ENCODE results near the gene CRB3. TPM values are rescaled to one million over a fixed set of nuclear protein-coding genes. Genes with fewer than 3 reads are reported as not detected.
A peak's percentile ranks its signal among the peaks of the same experiment; 100 is the strongest.

CRB3 gene
- total and polyA plus RNA-seq, 9 of the 15 experiments (the other 6 are each of a cell fraction or from before 2014, with no cell fraction given) = 0.49 TPM; not detected in 8

- ChIA-PET CTCF (ENCODE audit: low intra/inter-chr PET ratio) (no interaction called here), POLR2A (interaction anchor here (0.6 to 1.0 kb wide), 4 partner anchors 8 to 157 kb away, joined by 3 to 4 read pairs (median 4); partner anchors contain the start of genes ALKBH7 and KHSRP)
- H3K27ac ChIP-seq (ENCODE audit: extremely low read depth, low read depth, low read length) = no peak overlapping the region
- H3K79me2 ChIP-seq (ENCODE audit: control insufficient read depth, insufficient read depth, low read length) = peaks cover 13% of the 10 kb centered on the region
- H3K36me3 ChIP-seq (ENCODE audit: control insufficient read depth, insufficient read depth, low read length) = peaks cover 66% of the 10 kb centered on the region; the same call in 2 of the 3 replicates
- no peak overlapping the region for H3K4me2 ChIP-seq (ENCODE audit: insufficient read depth, low read length)
- H4K20me1 ChIP-seq (replicated peaks; ENCODE audit: control insufficient read depth, insufficient read depth, low read length) = peaks cover 16% of the 10 kb centered on the region; the same call in 1 of the 2 replicates
- 92% methylated on average over 28 of the region's 47 CpGs for WGBS (ENCODE audit: insufficient coverage, low coverage, missing lambda C conversion rate)
- no peaks in the 10 kb centered on the region for H3K9me1 ChIP-seq (ENCODE audit: control insufficient read depth, insufficient read depth, low read length)
- no peak overlapping the region for H3K9ac ChIP-seq (ENCODE audit: insufficient read depth in 1 of 2, low read depth in 2 of 2, low read length in 2 of 2)
- no peaks in the 10 kb centered on the region for H3K9me3 ChIP-seq (replicated peaks; ENCODE audit: control insufficient read depth, insufficient read depth, low read depth, low read length)
- in situ Hi-C loops (cut with MboI) = no loop called here
- no peak for ATAC-seq
- intact Hi-C loops (cut with micrococcal nuclease) = no loop called here
- H2AFZ ChIP-seq (ENCODE audit: low read depth, low read length) = no peak overlapping the region
- no peak overlapping the region for H3K4me3 ChIP-seq
- DNase-seq (ENCODE audit: extremely low read depth in 1 of 4, low spot score in 3 of 4) = peak in 1 of 4 experiments; percentile 27
- H3K4me1 ChIP-seq (replicated peaks in 1 of 2; ENCODE audit: control insufficient read depth in 2 of 2, insufficient read depth in 2 of 2, low read length in 2 of 2) = peaks cover 0 to 54% of the 10 kb centered on the region in 2 experiments; a peak in 2 of 5 replicates
- no peak for FAIRE-seq
- BruUV-seq (replicated peaks) = no TSS peak
- no peaks in the 10 kb centered on the region for H3K27me3 ChIP-seq (ENCODE audit: control insufficient read depth in 2 of 2, insufficient read depth in 2 of 2, low read length in 2 of 2)
- no peak for TF ChIP-seq ELK3 (CRISPR knock-in tag; IDR thresholded peaks at IDR 0.05)
- no peak for TF ChIP-seq HDAC3 (IDR thresholded peaks at IDR 0.05; ENCODE audit: borderline replicate concordance, partially characterized antibody)
- TF ChIP-seq RNF219 (CRISPR knock-in tag; IDR thresholded peaks at IDR 0.05) = no peak
- TF ChIP-seq ZNF589 (CRISPR knock-in tag; IDR thresholded peaks at IDR 0.05; ENCODE audit: low read depth) = no peak
- no peak for TF ChIP-seq POLR2H (tag; IDR thresholded peaks at IDR 0.05; ENCODE audit: low read depth)
- no peak for TF ChIP-seq BRD9 (IDR thresholded peaks at IDR 0.05; ENCODE audit: low read depth, partially characterized antibody)
- no peak for TF ChIP-seq MXI1 (IDR thresholded peaks at IDR 0.05; ENCODE audit: low read depth, low read length)
- no peak for TF ChIP-seq FOXO4 (CRISPR knock-in tag; IDR thresholded peaks at IDR 0.05)
- TF ChIP-seq KAT8 (IDR thresholded peaks at IDR 0.05; ENCODE audit: low read depth) = no peak
- no peak for TF ChIP-seq PRDM10 (IDR thresholded peaks at IDR 0.05; ENCODE audit: partially characterized antibody)
- TF ChIP-seq POLR2G (IDR thresholded peaks at IDR 0.05; ENCODE audit: low read depth, low read length) = peak; percentile 58; the same call in 1 of the 2 replicates
- TF ChIP-seq LARP7 (IDR thresholded peaks at IDR 0.05) = no peak
- no peak for TF ChIP-seq HNRNPH1 (optimal IDR thresholded peaks at IDR 0.05; ENCODE audit: low read depth, low read length)
Measured at GRCh38 chr19:6414793-6415590, 49.1 kb upstream of the CRB3 start.

All from K562 (cell line).